ENCODE data around the gene TMEM132C.

The TMEM132C gene

DNA sequence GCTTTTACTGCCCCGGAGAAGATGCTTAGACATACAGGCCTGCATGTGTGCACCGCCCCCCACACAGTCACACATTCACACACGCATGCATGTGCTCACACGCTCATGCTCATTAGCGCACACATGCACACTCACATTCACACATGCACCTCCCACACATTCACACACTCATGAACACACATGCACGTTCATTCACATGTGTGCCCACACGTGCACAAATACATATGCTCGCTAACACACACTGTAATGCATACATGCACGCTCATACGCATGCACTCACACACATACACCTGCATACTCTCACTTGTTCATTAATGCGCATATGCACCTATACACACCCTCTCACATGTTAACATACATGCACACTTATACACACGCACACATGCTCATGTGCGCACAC lies 21.9 kb downstream of the TMEM132C start:
- DNase-seq (ENCODE audit: low spot score), result no peak

DNA sequence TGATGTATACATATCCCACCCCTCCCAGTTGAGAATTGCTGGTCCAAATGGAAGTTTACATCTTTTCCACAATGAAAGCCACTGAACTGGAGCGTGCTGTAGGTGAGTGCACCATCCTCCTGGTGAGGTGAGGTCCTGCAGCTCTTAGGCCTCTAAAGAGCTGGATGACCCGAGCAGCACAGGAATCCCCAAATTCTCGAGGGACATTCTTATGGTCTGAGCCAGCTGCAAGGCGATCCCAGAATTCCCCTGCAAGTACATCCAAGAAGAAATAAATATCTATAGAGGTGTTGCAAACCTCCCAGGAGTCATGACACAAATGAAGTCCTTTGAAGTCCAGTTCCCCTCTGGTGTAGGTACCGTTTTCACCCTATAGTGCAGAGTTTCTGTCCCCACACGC lies 24.0 kb downstream of the TMEM132C start:
- DNase-seq (ENCODE audit: low spot score), result no peak

DNA sequence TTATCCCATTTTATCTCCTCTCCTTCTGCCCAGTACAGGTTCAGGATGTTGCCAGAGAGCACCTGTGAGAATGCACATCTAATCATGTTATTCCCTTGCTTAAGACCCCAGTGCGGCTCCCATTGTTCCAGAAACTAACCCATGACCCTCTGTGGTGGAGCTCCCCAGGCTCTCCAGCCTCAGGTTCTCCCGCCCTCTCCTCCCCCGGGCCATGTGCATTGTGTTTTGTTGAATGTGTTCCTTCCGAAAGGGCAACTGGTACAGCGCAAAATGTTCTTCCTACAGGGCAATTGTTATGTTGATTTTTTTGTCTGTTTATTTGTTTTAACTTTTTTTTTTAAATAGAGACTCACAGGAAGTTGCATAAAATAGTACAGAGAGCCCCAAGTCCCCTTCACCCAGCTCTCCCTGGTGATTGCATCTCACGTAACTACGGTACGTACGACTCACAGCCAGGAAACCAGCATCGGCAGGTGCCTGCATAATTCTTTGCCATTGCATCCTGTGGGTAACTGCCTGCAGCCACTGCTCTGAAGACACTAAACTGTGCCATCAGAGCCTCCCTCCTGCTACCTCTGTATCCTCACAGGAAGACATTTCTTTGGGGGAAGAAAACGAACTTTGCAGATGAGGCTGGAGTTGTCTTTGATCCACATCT lies 31.2 kb downstream of the TMEM132C start:
- DNase-seq (ENCODE audit: low spot score), result no peak

GRCh38 chr12:128305336-128305892 lies 38.4 kb downstream of the TMEM132C start:
- DNase-seq (ENCODE audit: low spot score), result no peak

- DNase-seq (ENCODE audit: low spot score), result no peak
Observed at GRCh38 chr12:128307791-128308190, 40.8 kb downstream of the TMEM132C start.

DNA sequence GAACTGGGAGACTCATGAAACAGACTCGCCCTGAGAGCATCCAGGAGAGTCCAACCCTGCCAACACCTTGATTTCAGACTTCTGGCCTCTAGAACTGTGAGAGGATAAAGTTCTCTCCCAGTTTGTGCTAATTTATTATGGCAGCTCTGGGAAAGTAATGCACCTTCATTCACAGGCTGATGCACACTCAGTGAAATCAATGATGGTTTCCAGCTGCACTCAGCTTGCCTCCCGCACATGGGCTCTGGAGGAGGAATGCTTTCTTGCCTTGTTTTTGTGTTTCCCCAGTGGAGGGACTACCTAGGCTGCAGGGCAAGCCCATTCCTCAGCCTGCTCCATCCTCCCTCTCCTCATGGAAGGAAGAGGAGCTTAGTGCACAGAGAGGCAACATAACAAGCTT lies 45.7 kb downstream of the TMEM132C start:
- no peak for DNase-seq (ENCODE audit: low spot score)

DNA sequence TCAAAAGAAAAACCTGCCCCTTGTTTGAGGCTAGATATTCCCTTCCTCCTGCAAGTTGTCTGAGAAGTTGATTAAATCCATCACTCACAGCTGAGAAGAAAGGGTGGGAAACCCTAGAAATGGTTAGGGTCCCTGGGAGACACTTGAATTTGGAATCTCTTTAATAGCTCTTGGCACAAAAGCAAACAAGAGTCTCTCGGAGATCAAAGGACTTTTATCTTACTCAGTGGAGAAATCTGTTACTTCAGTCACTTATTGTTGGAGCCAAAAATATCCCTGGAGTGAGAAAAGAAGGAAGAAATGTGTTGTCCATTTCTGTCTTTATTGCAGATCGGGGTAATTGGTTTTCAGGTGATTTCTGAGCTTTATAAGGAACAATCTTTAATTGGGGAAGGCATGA lies 47.0 kb downstream of the TMEM132C start:
- DNase-seq (ENCODE audit: low spot score), result no peak

DNA sequence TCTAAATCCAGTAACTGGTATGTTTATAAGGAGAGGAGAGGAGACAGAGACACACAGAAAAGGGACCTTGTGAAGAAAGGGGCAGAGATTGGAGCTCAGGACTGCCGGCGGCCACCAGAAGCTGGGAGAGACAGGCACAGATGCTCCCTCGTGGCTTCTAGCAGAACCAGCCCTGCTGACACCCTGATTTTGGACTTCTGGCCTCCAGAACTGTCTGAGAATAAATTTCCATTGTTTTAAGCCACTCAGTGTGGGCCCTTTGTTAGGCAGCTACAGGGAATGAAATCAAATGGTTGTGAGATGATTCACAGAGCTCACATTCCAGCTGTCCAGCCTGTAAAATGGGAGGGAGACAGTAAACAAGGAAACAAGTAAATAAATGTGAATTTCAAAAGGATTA lies 47.6 kb downstream of the TMEM132C start:
- DNase-seq (ENCODE audit: low spot score), result no peak

DNA sequence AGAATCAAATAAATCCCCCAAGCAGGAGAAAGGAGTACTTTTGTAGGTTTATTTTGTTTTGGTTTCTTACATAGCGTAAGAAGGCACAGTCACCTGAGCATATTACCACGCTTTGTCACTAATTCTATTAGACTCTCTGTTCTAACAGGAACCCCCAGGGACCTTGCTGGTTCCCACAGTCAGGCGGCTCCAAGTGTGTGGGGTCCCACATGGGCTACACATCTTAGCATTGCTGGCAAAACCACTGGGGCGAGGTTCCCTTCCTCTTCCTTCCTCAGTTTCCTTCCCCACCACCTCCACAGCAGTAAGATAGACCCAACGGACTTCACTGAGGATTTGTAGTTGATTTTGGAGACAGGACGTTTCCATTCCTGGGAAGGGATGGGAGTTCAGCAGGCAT lies 49.1 kb downstream of the TMEM132C start:
- DNase-seq (ENCODE audit: low spot score), result no peak

DNA sequence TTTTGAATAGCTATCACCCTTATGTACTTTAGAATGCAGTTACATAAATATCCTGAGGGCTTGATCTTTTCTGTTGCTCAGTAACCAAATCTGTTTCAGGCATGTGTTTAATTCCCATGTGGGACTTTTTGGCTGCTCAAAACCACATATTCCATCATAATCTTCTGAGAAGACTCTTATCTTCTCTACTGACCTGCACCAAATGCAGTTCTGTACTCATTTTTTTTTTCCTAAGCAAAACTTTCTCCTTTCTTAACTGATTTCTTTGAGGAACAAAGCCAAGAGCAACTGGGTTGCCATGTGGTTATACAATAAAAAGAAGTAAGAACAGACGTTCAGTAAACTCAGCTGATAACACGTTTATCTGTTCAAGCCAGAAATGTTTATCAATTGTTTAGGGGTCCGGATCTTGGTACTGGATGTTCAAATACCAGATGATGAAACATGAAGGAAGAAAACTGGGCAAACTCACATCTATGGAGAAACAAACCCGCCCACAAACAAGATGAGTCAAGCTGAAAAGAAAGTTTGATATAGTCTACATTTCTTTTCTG lies 50.1 kb downstream of the TMEM132C start:
- DNase-seq (ENCODE audit: low spot score), result no peak

DNA sequence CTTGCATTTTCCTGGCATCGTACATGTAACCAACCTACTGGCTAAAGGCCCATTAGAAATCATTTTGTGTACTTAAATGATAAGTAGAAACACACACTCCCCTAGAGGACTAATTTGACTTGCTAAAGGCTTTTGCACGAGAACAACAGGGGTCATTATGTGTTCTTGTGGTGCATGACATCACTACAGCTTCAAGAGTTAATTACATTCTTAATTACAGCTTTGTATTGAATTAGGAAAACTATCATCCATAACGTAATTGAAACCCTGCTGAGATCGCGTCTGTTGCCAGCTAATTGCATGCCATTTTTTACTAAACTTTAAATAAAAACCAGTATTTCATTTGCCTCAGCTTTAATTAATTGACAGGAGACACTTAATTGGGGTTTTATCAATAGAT lies 51.4 kb downstream of the TMEM132C start:
- no peak for DNase-seq (ENCODE audit: low spot score)

- no peak for DNase-seq (ENCODE audit: low spot score)
Observed at GRCh38 chr12:128318946-128319345, 52.0 kb downstream of the TMEM132C start.

DNA sequence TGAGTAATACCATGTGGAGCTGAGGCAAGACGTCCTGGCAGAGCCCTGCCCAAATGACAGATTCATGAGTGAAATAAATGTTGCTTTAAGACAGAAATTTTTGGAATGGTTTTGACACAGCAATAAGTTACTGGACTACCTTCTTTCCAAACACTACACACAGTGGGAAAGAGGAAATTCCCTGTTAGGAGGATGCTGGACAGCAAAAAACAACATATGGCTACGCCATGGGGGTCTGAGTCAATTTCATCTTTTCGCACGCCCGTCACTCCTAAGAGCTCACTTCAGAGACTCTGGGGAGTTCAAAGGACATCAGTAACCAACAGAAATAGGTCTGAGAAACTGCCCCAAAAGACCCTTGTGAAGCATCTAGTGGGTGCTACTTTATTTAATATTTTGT lies 55.4 kb downstream of the TMEM132C start:
- no peak for DNase-seq (ENCODE audit: low spot score)

DNA sequence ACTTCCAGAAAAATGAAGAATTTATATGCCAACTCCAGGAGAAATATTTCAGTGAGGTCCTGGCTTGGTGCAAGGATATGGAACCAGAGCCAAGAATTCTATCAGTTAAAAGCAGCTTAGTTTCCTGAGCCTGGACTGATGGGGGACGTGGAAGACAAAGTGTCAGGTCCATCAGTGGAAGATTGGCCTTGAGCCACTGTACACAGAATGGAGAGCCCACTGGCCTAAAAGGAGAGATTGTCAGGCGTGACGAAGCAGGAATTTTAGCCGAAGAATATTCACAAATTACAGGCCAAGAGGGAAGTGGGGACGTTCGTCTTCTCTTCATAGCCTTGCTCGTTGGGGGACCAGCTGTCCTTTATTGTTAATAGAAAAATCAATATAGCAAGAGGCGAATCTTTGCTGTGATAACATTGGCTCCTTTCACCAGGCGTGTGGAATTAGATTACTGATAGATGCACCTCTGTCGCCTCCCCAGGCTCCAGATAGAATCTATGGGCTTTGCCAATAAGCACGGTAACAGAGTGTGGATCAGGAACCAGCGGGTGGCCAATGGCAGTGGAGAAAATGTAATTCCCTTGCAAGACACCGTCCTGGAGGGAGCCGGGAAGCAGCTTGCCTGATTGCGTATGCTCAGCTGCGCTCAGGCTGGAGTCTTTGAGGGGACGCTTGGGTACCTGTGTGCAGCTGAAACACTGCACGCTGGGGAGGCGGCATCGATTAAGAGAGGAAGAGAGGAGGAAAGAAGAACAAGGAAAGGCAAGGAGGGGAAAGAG lies 56.4 kb downstream of the TMEM132C start:
- DNase-seq (ENCODE audit: low spot score), result no peak

DNA sequence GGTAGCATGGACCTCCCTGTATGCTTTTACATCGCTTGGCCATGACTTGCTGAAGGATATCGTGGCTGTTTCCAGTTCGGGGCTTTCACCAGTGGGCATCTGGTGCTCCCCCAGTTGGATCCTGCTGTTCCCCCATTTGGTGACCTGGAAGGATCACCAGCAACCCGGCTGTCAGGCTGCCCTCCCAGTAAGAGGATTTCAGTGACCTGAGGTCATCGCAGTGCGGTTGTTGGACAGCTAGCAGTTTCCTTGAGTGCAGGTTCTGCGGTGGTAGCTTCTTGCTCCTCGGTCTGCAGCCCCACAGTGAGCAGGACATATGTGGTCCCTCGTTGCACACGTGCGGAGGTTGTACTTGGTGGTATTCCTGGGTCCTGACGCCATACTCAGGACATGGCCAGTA lies 58.7 kb downstream of the TMEM132C start:
- no peak for DNase-seq (ENCODE audit: low spot score)

DNA sequence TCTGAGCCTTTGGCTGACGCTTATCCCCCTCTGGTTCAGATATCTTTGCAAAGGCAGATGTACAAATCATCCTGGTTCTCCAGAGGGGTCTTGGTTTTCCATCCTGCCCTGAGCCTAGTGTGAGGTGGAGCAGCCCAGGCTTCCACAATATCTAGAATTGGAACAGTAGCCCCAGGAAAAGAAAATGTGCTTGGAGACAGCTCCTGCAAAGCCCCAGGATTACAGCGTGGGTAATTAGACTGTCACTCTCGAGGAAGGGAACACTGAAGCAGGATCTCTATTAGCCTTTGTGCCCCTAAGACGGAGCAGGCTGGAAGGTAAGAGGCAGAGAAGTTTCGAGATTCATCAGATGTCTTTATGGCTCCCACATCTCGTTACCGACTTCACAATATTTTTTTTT lies 59.4 kb downstream of the TMEM132C start:
- no peak for DNase-seq (ENCODE audit: low spot score)

- DNase-seq (ENCODE audit: low spot score), result no peak
Observed at GRCh38 chr12:128328961-128329360, 62.0 kb downstream of the TMEM132C start.

GRCh38 chr12:128336204-128337070 lies 69.5 kb downstream of the TMEM132C start:
- DNase-seq (ENCODE audit: low spot score), result no peak

DNA sequence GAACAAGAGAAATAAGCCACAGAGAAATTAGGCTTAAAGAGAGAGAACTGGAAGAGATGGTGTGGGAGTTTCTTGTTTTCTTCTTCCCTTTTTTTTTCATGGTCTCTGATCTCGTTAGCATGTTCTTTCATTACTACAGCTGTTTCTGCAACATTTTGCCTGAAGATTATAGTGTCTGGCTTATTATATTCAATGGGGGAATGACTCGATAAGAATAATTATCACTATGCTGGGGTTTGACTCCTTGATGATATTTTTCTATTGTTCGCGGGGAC lies 70.0 kb downstream of the TMEM132C start:
- no peak for DNase-seq (ENCODE audit: low spot score)

- no peak for DNase-seq (ENCODE audit: low spot score)
Observed at GRCh38 chr12:128337431-128338170, 70.6 kb downstream of the TMEM132C start.

- DNase-seq (ENCODE audit: low spot score), result no peak
Observed at GRCh38 chr12:128338386-128339125, 71.6 kb downstream of the TMEM132C start.
